HG03342 (cell line): ENCODE measurements around the gene KIR3DL3.
"Not testable (repeated sequence)": the region's sequence is repeated elsewhere in the genome, so short reads cannot be mapped to it uniquely, and the experiment has no call there.

Source experiments
- ATAC-seq: cut with Tn5 transposase; IDR thresholded peaks from one replicate; pipeline ENCODE4 v1.9.1; 2021; ENCODE audit warnings: mild to moderate bottlenecking, moderate library complexity; ENCODE audit not compliant: unreplicated experiment

The KIR3DL3 gene

GRCh38 chr19:54724142-54724541, at the start of gene KIR3DL3:
Gene KIR3DL3 (plus strand): TSS chr19:54724442. CDS start chr19:54724497, 55 bp downstream.
- ATAC-seq = no peak

GRCh38 chr19:54676210-54676834, 47.9 kb upstream of the KIR3DL3 start:
- ATAC-seq = not testable (repeated sequence)

- ATAC-seq = no peak
Measured at GRCh38 chr19:54677217-54677616, 47.0 kb upstream of the KIR3DL3 start.

- ATAC-seq = not testable (repeated sequence)
Measured at GRCh38 chr19:54681596-54681995, 42.6 kb upstream of the KIR3DL3 start.

- ATAC-seq = no peak
Measured at GRCh38 chr19:54682306-54682856, 41.9 kb upstream of the KIR3DL3 start.

- ATAC-seq = no peak
Measured at GRCh38 chr19:54684527-54684926, 39.7 kb upstream of the KIR3DL3 start.

- ATAC-seq = no peak
Measured at GRCh38 chr19:54691582-54692297, 32.5 kb upstream of the KIR3DL3 start.

- ATAC-seq = no peak
Measured at GRCh38 chr19:54692298-54692615, 32.0 kb upstream of the KIR3DL3 start.

GRCh38 chr19:54694648-54695047, 29.6 kb upstream of the KIR3DL3 start:
- no peak for ATAC-seq

- no peak for ATAC-seq
Measured at GRCh38 chr19:54696117-54696548, 28.1 kb upstream of the KIR3DL3 start.

GRCh38 chr19:54696766-54697165, 27.5 kb upstream of the KIR3DL3 start:
- ATAC-seq = no peak

GRCh38 chr19:54697716-54698115, 26.5 kb upstream of the KIR3DL3 start:
- ATAC-seq = not testable (repeated sequence)

- ATAC-seq = no peak
Measured at GRCh38 chr19:54704928-54705327, 19.3 kb upstream of the KIR3DL3 start.

GRCh38 chr19:54707962-54708361, 16.3 kb upstream of the KIR3DL3 start:
- ATAC-seq = no peak

GRCh38 chr19:54708781-54709180, 15.5 kb upstream of the KIR3DL3 start:
- no peak for ATAC-seq

- ATAC-seq = no peak
Measured at GRCh38 chr19:54709212-54709948, 14.9 kb upstream of the KIR3DL3 start.

GRCh38 chr19:54709956-54710355, 14.3 kb upstream of the KIR3DL3 start:
- ATAC-seq = not testable (repeated sequence)

- no peak for ATAC-seq
Measured at GRCh38 chr19:54724644-54725043, 402 bp downstream of the KIR3DL3 start.

- no peak for ATAC-seq
Measured at GRCh38 chr19:54725321-54725720, 1.1 kb downstream of the KIR3DL3 start.

GRCh38 chr19:54727562-54727961, 3.3 kb downstream of the KIR3DL3 start:
- ATAC-seq = no peak

- no peak for ATAC-seq
Measured at GRCh38 chr19:54728167-54728566, 3.9 kb downstream of the KIR3DL3 start.
